Left renal cortex interstitium (tissue), 4 donors: ENCODE data around the gene CHD3. TPM values are rescaled to one million over a fixed set of nuclear protein-coding genes. Genes with fewer than 3 reads are reported as not detected.

Experiments used
- DNase-seq, 4 donors: peaks; one replicate each; pipeline ENCODE4 v3.0.0-alpha.2; 2013; ENCODE audit warnings: low read depth in 4 of 4, low spot score in 2 of 4, missing footprints in 1 of 4
- polyA plus RNA-seq, 4 donors: library from polyadenylated mRNA; unstranded; fragments of 120-200 nt; gene quantifications; one replicate each; pipeline ENCODE4 v1.2.1, GENCODE V29; 2013; ENCODE audit not compliant: insufficient read length in 4 of 4

Gene CHD3
- polyA plus RNA-seq, 4 donors: 142 to 212 (median 180) TPM

DNA sequence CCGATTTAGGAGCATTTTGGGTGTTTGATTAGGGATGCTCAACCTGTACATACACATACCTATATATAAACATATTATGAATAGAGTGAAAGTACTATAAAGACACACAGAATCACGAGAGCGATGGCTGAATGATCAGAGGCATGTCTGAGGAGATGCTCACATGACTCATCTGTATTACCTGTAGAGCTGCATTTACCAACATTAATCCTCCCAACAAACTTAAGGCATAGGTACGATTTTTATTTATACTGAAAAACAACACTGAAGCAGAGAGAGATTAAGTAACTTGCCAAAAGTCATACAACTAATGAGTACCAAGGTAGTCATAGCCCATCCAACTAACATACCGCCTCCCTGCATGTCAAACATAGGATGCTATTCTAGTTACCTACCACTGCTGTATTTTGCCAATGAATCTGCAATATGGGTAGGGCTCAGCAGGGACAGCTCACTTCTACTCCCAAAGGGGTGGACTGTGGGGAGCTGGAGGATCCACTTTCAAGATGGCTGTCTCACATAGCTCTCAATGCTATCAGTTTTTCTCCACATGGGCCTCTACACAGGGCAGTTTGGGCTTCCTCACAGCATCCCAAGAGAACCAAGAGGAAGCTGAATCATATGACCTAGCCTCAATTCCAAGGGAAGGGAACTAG is 23.5 kb upstream of the CHD3 start:
- DNase-seq: no peak

DNA sequence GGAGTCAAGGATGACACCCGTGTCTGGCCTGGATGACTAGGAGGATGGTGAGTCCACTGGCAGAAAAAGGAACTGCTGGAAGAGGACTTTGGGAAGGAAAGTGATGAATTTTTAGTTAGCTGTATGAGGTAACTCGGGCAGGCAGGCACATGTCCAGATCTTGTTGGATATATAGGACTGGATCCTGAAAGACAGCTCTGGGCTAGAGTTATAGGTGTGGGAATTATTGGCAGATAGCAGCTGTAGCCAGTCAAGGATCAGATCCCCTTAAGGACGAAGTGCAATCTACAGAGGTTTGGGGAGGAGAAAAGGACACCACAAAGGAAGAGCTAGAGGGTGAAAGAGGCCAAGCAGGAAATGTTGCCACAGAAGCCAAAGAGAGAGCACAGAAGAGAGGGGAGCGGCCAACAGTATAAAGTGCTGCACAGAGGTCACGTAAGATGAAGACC is 20.7 kb upstream of the CHD3 start:
- DNase-seq: no peak

DNA sequence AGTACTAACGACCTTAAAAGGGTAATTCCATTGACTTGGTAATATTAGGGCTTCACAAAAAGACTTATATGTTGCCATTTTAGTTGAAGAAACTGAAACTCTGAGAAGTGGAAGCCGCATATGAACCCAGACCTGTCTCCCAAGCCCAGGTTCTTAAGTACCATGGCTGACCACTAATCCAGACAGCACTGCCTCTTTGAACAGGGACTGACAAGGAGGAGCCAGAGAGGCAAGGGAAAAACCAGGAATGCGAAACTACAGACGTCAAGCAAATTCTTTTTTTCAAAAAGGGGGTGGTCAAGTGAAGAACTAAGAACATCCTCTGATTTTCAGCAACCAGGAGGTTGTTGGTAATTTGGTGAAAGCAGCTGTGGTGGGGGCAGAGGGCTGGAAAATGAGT is 15.5 kb upstream of the CHD3 start:
- DNase-seq: no peak

- no peak for DNase-seq
Observed at GRCh38 chr17:7875804-7876370, 12.7 kb upstream of the CHD3 start.

DNA sequence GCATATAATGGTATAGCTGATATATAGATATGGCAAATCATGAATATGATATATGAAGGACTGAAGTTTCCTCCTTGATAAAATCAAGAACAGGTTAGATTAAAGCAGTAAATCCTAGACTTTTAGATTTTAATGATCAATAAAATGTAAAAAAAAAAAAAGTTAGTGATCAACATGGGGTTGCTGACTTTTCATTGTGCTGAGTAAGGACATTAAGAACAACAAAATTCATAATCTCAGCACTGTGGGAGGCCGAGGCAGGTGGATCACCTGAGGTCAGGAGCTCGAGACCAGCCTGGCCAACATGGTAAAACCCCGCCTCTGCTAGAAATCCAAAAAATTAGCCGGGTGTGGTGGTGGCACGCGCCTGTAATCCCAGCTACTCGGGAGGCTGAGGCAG is 10.4 kb upstream of the CHD3 start:
- DNase-seq: no peak

DNA sequence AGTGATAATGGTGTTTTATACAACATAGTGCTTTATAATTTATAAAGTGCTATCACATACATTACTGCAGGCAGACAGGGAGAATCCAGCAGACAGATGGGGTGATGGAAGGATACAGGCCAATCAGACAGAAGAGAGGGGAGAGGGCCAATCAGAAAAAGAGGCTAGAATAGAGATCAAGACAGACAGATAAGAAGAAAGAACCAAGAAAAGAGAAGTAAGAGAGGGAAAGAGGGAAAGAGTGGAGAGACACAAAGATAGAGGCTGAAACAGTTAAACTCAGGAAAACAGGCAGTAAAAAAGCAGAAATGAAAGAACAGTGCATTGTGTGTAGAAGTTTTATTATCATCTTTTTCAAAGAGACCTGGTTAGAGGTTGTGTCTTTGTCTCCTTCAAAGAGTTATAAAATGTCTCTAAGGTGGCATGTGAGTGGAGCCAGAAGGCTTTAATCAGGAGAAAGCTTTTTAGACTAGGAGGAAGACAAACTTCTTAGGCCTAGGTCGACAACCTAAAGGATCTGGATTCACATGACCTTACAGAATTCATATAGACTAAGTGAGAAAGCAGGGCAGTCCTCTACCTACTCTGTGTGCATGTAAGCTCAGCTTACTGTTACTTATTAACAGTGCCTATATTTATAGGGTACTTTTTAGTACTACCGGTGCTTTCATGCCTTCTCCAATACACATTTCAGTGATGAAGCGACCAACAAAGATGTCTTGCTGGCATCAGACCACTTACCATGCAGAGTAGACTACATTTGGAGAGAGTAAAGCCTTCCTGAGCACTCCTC is 8.3 kb upstream of the CHD3 start:
- DNase-seq: no peak

DNA sequence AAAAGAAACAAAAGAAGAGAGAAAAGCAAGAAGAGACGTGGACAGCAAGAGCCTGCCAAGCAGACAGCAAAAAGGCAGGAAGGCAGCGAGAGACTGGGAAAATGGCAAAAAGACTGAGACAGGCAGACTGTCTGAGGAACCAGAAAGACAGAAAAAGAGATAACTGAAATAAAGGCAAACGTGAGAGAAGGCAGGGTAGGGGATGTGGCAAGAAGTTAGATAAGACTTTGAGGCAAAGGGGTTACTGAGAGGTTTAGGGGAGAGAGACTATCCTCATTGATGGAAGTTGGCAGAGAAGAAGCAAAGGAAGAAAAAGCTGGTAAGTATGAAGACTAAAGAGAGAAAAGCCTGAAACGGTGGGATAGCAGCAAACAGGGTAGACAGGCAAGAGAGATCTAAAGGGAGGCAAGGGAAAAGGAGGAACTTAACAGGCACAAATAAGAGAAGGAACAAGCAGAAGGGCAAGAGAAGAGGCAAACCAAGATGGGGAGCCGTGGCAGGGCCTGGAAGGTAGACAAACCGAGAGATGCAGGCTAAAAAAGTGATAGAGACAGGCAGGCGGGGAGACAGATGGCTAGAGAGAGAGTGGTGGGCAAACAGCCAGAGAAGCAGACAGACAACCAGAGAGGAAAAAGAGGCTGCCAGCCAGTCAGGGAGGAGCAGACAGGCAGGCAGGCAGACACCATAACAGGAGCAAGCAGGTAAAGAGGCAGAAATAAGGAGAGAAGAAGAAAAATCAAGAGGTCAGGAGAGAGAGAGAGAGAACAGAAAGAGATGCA is 7.1 kb upstream of the CHD3 start:
- no peak for DNase-seq

- no peak for DNase-seq
Observed at GRCh38 chr17:7882068-7882467, 6.5 kb upstream of the CHD3 start.

DNA sequence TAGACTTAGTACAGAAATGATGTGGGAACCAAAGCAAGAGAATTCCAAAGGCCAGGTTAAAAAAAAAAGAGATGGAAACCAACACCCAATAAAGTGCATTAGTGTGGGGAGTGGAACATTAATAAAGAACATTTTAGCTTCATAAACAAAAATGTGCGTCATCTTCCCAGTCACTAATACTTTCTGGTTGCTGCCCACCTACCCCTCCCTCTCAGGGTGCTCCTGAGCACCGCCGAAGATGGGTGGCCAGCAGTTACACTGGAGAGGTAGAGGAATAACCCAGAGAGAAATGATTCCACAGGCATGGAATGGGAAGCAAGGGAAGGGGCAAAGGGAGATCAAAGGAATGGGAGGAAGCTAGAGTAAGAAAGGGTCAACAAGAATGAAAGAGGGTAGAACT is 6.0 kb upstream of the CHD3 start:
- DNase-seq: no peak

DNA sequence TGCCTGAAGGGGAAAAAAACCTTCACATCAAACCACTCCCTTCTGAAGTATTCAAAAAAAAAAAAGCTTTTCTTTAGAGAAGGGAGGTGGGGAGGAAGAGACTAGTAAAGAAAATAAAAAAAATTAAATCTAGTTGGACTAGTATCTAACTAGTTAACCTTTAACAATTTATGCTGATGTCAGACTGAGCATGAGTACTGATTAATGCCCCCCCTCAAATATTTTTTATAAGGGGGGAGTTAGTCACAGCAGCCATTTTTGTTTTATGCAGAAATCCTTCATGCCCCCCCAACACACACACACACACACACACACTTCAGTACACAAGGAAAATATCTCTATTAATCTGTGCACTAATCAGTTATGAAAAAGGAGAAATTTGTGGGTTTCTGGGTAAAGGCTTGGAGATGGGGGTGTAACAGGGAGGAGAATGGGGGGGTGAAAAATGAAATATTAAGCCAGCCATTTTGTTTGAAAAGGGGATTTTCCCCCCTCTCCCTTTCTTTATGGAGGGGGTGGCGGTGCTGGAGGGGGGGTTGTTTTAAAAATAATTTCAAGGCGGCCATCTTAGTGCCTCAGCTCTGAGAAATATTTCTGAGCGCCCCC is 4.7 kb upstream of the CHD3 start:
- DNase-seq: peak in 3 of 4 donors; percentile 37 to 46 (median 40)

- no peak for DNase-seq
Observed at GRCh38 chr17:7884581-7885366, 3.8 kb upstream of the CHD3 start.

DNA sequence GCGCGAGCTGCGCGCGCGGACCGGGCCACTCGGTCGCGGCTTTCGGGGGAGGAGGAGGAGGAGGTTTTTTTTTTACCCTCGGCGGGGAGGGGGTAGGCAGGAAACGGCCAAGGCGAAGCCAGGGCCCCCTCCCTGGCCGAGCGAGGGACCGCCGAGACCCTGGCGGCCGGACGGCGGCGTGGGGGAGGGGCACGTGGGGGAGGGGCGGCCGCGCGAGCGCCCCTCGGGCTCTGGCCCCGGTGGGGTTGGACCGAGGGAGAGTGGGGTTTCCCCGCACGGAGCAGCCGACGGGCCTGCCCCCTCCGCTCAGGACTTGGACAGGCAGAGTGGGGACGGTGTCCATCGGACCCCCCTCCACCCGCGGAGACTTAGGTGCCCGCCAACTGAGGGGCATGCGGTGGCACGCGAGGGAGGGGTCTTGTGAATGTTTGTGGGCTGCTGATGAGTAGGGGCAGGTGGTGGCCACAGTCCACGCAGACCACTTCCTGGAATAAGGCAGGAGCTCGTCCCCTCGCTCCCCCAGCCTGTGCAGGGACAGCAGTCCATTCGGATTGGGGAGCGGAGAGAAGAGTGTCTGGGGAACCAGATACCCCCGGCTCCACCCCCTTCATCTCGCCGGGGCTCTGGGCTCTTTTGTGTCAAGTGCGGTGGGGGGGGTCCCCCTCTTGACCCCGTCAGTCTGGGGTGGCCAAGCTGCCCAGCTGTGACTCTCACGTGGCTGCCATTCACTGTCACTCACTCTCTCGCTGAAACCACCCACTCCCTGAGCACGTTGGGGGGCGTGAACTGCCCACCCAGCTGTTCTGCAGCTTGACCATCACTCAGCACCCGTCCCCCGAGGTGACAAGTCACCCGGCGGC is 3.0 kb upstream of the CHD3 start:
- peak in 3 of 4 donors; percentile 59 to 70 (median 64) for DNase-seq

DNA sequence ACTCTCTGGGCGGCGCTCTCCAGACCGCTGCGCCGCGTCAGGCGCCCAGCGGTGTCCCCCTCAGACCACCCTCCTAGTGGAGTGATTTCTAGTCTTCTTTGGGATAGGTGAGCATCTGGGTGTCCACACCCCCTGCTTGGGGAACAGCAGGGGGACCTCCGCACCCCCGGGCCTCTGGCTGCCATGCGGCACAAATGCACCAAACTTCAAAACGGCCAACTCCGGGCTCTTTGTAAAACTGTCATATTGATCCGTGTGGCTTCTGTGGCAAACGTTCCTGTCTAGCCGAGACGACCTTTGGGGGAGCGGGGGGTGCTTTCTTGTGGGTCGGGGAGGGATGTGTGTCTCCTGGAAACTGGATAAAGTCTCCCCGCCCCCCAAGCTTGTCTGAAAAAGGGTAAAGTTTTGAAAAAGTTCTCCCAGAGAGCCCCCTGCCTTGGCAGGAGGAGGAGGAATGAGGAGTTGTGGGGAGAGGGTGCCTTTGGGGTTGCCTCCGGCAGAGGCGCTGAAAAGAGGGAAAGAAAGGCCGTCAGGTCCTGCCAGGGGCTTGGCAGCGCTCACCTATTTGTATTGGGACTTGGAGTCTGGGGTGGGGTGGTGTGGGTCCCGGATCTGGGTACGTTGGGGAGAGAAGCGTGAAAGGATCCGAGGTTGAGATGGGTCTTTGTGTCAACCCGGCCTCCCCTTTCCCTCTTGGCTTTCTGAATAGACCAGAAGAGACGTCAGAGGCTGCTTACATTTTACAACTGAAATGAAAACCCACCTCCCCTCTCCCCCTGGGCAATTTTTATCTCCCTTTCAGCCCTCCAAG is 2.2 kb upstream of the CHD3 start:
- DNase-seq: peak in 2 of 4 donors; percentile 29 to 41

GRCh38 chr17:7887038-7887481 is 1.5 kb upstream of the CHD3 start:
- no peak for DNase-seq

- DNase-seq: peak; percentile 54 to 95 (median 92)
Observed at GRCh38 chr17:7887482-7888183, 956 bp upstream of the CHD3 start.

DNA sequence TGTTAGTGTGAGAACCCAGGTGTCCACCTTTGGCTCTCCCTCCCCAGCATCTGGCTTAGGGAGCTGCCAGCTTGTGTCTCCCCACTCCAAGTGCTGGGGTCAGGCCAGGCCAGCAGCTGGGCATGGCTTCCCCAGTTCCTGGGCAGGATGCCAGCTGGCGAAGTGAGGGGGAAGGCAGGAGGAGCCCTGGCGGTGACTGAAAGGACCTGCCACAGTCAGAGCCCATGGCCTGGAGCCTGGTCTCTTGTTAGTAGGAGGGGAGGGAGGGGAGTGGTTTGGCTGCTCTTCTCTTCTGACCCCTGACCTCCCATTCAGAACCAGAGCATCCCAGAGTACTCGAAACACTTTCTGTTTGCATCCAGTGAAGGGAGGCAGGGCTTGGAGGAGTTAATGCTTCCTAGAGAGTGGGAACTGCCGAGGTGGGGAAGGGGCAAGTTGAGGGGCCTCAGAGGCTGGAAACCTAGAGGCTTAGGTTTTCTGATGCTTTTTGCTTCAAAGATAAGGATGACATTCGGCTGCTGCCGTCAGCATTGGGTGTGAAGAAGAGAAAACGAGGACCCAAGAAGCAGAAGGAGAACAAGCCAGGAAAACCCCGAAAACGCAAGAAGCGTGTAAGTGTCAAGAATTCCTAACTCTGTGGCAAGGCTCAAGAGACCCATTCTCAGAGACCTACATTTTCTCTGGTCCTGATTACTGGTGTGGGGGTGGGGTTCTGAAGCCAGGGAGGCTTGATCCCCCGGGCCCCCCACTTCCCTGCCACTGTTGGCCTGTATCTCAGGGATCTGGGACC is 772 bp downstream of the CHD3 start:
- peak; percentile 37 to 71 (median 60) for DNase-seq
